ENCODE data around the gene BHLHE40. TPM values are rescaled to one million over a fixed set of nuclear protein-coding genes. Genes with fewer than 3 reads are reported as not detected.

Gene BHLHE40
- total and polyA plus RNA-seq, 2 of the 13 experiments (the other 11 are each of a cell fraction or from before 2014, with no cell fraction given), result 1.8 to 51.0 TPM

GRCh38 chr3:4979428-4980228 is at the start of gene BHLHE40 (continued):
- TF ChIP-seq, protein P1, sequence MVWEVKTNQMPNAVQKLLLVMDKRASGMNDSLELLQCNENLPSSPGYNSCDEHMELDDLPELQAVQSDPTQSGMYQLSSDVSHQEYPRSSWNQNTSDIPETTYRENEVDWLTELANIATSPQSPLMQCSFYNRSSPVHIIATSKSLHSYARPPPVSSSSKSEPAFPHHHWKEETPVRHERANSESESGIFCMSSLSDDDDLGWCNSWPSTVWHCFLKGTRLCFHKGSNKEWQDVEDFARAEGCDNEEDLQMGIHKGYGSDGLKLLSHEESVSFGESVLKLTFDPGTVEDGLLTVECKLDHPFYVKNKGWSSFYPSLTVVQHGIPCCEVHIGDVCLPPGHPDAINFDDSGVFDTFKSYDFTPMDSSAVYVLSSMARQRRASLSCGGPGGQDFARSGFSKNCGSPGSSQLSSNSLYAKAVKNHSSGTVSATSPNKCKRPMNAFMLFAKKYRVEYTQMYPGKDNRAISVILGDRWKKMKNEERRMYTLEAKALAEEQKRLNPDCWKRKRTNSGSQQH (CRISPR knock-in tag; IDR thresholded peaks at IDR 0.05; ENCODE audit: low read depth), result 0 out of 2 replicates have a peak, but pooled peaks have one; percentile 33
- TF ChIP-seq TOPORS (CRISPR knock-in tag; IDR thresholded peaks at IDR 0.05) (no peak), ZNF609 (CRISPR knock-in tag; IDR thresholded peaks at IDR 0.05; ENCODE audit: borderline replicate concordance) (no peak), MEF2D (CRISPR knock-in tag; IDR thresholded peaks at IDR 0.05) (no peak), GATAD1 (CRISPR knock-in tag; IDR thresholded peaks at IDR 0.05) (peak; percentile 17; the same call in 1 of the 2 replicates), BRCA1 (CRISPR knock-in tag; IDR thresholded peaks at IDR 0.05) (peak; percentile 59; the same call in 1 of the 2 replicates), NR2F2 (IDR thresholded peaks at IDR 0.05; ENCODE audit: borderline replicate concordance, low read depth) (no peak), ZSCAN22 (CRISPR knock-in tag; IDR thresholded peaks at IDR 0.05) (no peak), HOXD1 (CRISPR knock-in tag; IDR thresholded peaks at IDR 0.05) (0 out of 2 replicates have a peak, but pooled peaks have one; percentile 49), YEATS2 (CRISPR knock-in tag; IDR thresholded peaks at IDR 0.05; ENCODE audit: borderline replicate concordance) (no peak), LCORL (IDR thresholded peaks at IDR 0.05) (no peak), LCORL (CRISPR knock-in tag; IDR thresholded peaks at IDR 0.05) (no peak; the same call in 1 of the 2 replicates), FOSL1 (CRISPR knock-in tag; IDR thresholded peaks at IDR 0.05; ENCODE audit: borderline replicate concordance) (no peak), SP5 (CRISPR knock-in tag; IDR thresholded peaks at IDR 0.05; ENCODE audit: borderline replicate concordance, low read depth) (0 out of 2 replicates have a peak, but pooled peaks have one; percentile 5), ZNF101 (CRISPR knock-in tag; IDR thresholded peaks at IDR 0.05; ENCODE audit: borderline replicate concordance, low read depth) (no peak), ZNF644 (CRISPR knock-in tag; IDR thresholded peaks at IDR 0.05; ENCODE audit: low read depth) (no peak), ZSCAN20 (CRISPR knock-in tag; IDR thresholded peaks at IDR 0.05; ENCODE audit: borderline replicate concordance) (peak; percentile 64; the same call in 1 of the 2 replicates), NCOR1 (IDR thresholded peaks at IDR 0.05; ENCODE audit: borderline replicate concordance, low read length) (no peak), RBM39 (IDR thresholded peaks at IDR 0.05; ENCODE audit: low read depth, low read length, poor library complexity, severe bottlenecking) (peak; percentile 29), CHCHD3 (CRISPR knock-in tag; IDR thresholded peaks at IDR 0.05) (no peak; the same call in 1 of the 2 replicates)
- TF ChIP-seq, protein P2, sequence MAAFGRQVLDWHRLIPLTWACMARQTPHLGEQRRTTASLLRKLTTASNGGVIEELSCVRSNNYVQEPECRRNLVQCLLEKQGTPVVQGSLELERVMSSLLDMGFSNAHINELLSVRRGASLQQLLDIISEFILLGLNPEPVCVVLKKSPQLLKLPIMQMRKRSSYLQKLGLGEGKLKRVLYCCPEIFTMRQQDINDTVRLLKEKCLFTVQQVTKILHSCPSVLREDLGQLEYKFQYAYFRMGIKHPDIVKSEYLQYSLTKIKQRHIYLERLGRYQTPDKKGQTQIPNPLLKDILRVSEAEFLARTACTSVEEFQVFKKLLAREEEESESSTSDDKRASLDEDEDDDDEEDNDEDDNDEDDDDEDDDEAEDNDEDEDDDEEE (CRISPR knock-in tag; IDR thresholded peaks at IDR 0.05), result peak; percentile 36; the same call in 1 of the 2 replicates
